Measurements from ENCODE around the gene SCFD2. TPM values are rescaled to one million over a fixed set of nuclear protein-coding genes. Genes with fewer than 3 reads are reported as not detected.

The SCFD2 gene
- total RNA-seq, 1 experiment from 2014 or later: 12.4 TPM

GRCh38 chr4:52840531-52841370 is 525.1 kb downstream of the SCFD2 start:
- POLR2A ChIA-PET: interaction anchor here (0.9 kb wide), 1 partner anchor 99 kb away, joined by 3 read pairs; no protein-coding TSS in a partner anchor
- ATAC-seq (peak; percentile 35), DNase-seq (ENCODE audit: low spot score) (no peak)
- CTCF ChIA-PET: interaction anchor here (2.0 kb wide), 1 partner anchor 70 kb away, joined by 8 read pairs; no protein-coding TSS in a partner anchor
- Mint-ChIP-seq H3K4me3 (peak overlapping the region; percentile 28; the same call in 1 of the 2 replicates), H3K36me3 (no peaks in the 10 kb centered on the region), H3K27ac (no peak overlapping the region), H3K9me3 (no peaks in the 10 kb centered on the region), H3K4me1 (peaks cover 82% of the 10 kb centered on the region), H3K27me3 (ENCODE audit: low read depth) (peaks cover 27% of the 10 kb centered on the region)
- no peak for TF ChIP-seq ATF6 (CRISPR knock-in tag; IDR thresholded peaks at IDR 0.05)
- no peak for TF ChIP-seq AFF4 (CRISPR knock-in tag; IDR thresholded peaks at IDR 0.05; ENCODE audit: borderline replicate concordance)
- TF ChIP-seq AR (CRISPR knock-in tag; IDR thresholded peaks at IDR 0.05): no peak
- no peak for TF ChIP-seq FOXJ3 (CRISPR knock-in tag; IDR thresholded peaks at IDR 0.05; ENCODE audit: borderline replicate concordance)
- 0 out of 2 replicates have a peak, but pooled peaks have one; percentile 45 for TF ChIP-seq TEAD1 (CRISPR knock-in tag; IDR thresholded peaks at IDR 0.05)
- no peak for TF ChIP-seq ZNF532 (CRISPR knock-in tag; IDR thresholded peaks at IDR 0.05; ENCODE audit: borderline replicate concordance)
- TF ChIP-seq STAT6 (CRISPR knock-in tag; conservative IDR thresholded peaks at IDR 0.05; ENCODE audit: low read depth): no peak
- TF ChIP-seq ZNF416 (CRISPR knock-in tag; IDR thresholded peaks at IDR 0.05): no peak
- no peak for TF ChIP-seq RORB (CRISPR knock-in tag; IDR thresholded peaks at IDR 0.05)
- TF ChIP-seq PRDM15 (CRISPR knock-in tag; IDR thresholded peaks at IDR 0.05): no peak
- no peak for TF ChIP-seq IRF1 (CRISPR knock-in tag; IDR thresholded peaks at IDR 0.05)
- TF ChIP-seq JAZF1 (CRISPR knock-in tag; IDR thresholded peaks at IDR 0.05): no peak
- no peak for TF ChIP-seq SMAD3 (CRISPR knock-in tag; IDR thresholded peaks at IDR 0.05; ENCODE audit: borderline replicate concordance)

Data from WTC11 (cell line).